Adrenal gland (tissue), 5 donors: Measurements from ENCODE around the gene TTC3.

Experiments used
- CTCF ChIP-seq, 6 experiments: fragments of 450-650 bp in 4 of 6; fragments of 200-600 bp in 2 of 6; sonication (generic) in 1 of 6; IDR thresholded peaks; 1 replicate in 5 of 6; 2 replicates in 1 of 6; pipeline versions ENCODE4 v1.5.1 to v1.8.0; 2016 to 2021; ENCODE audit warnings: antibody characterized with exemption in 6 of 6, mild to moderate bottlenecking in 2 of 6, moderate library complexity in 1 of 6
- POLR2A ChIP-seq, 2 donors: fragments of 450-650 bp; IDR thresholded peaks; one replicate each; pipeline ENCODE4 v1.6.1; 2017; ENCODE audit warnings: antibody characterized with exemption in 2 of 2, mild to moderate bottlenecking in 2 of 2, moderate library complexity in 1 of 2
- donor health status: DM: no; HTN: no; CAD: no.

- TF ChIP-seq CTCF (IDR thresholded peaks at IDR 0.05): no peak
- no peak for TF ChIP-seq POLR2A (IDR thresholded peaks at IDR 0.05)
These were observed 110.7 kb downstream of the TTC3 start for GRCh38 chr21:37183749-37184148.
